A549 (cell line): Measurements from ENCODE around the gene KCTD3. TPM values are rescaled to one million over a fixed set of nuclear protein-coding genes. Genes with fewer than 3 reads are reported as not detected.
A peak's percentile ranks its signal among the peaks of the same experiment; 100 is the strongest.

Experiments
- ATAC-seq, 2 experiments: fragments of 200-7000 bp in 1 of 2; fragments of >200 bp in 1 of 2; cut with Nextera tagmentation in 1 of 2; cut with Tn5 transposase in 1 of 2; 3 replicates each; pipeline versions ENCODE4 v1.8.0 to v1.9.1; 2018 to 2020; ENCODE audit warnings: mild to moderate bottlenecking in 1 of 2, moderate library complexity in 1 of 2
- CTCF ChIA-PET: fragments of 300-600 bp; sonication (Branson Sonifier 250); formaldehyde crosslinking; extraction: SDS; loops from one replicate; lab custom pipeline; 2021; ENCODE audit warnings: antibody characterized with exemption, inconsistent platforms; lab: Yijun Ruan, JAX
- POLR2A ChIA-PET: fragments of 350-600 bp; formaldehyde crosslinking; extraction: SDS; loops from one replicate; lab custom pipeline; 2021; ENCODE audit warnings: antibody characterized with exemption, inconsistent platforms; lab: Yijun Ruan, JAX
- DNase-seq, 2 experiments: peaks; one replicate each; pipeline versions ENCODE4 v3.0.0 to v3.0.0-alpha.2; 2011 to 2016; ENCODE audit warnings: low read depth in 1 of 2, low spot score in 1 of 2
- FAIRE-seq: peaks from 2 replicates; lab custom pipeline; 2011; peaks lifted over from hg19 to GRCh38; lab: Jason Lieb, UNC
- H3K27ac ChIP-seq, 2 experiments: fragments of >200 bp; sonication (Bioruptor Twin); formaldehyde crosslinking; 3 replicates each; pipeline ENCODE4 v1.5.1; 2016 to 2017
- H3K4me1 ChIP-seq: fragments of >200 bp; sonication (Bioruptor Twin); formaldehyde crosslinking; 3 replicates; pipeline ENCODE4 v1.6.1; 2016
- H3K4me2 ChIP-seq: fragments of >200 bp; sonication (Bioruptor Twin); formaldehyde crosslinking; 3 replicates; pipeline ENCODE4 v1.6.1; 2016
- H3K4me3 ChIP-seq: fragments of >200 bp; sonication (Bioruptor Twin); formaldehyde crosslinking; 3 replicates; pipeline ENCODE4 v1.5.1; 2016
- H3K9me3 ChIP-seq: fragments of >200 bp; sonication (Bioruptor Twin); formaldehyde crosslinking; 3 replicates; pipeline ENCODE4 v1.6.1; 2016
- EHMT2 ChIP-seq: fragments of 200-600 bp; sonication (generic); IDR thresholded peaks from 2 replicates; pipeline ENCODE4 v1.6.1; 2016; ENCODE audit warnings: antibody characterized with exemption, low read depth, mild to moderate bottlenecking, moderate library complexity
- ESRRA ChIP-seq: fragments of 150-350 bp; IDR thresholded peaks from 2 replicates; pipeline ENCODE4 v1.6.1; 2014; ENCODE audit warnings: mild to moderate bottlenecking, low read length, borderline replicate concordance
- GATA3 ChIP-seq: IDR thresholded peaks from 2 replicates; pipeline ENCODE4 v1.6.1; 2012; ENCODE audit warnings: borderline replicate concordance
- MAFK ChIP-seq: fragments of 450-650 bp; IDR thresholded peaks from 2 replicates; pipeline ENCODE4 v1.6.1; 2014; ENCODE audit not compliant: partially characterized antibody
- NPAS2 ChIP-seq: fragments of 250-450 bp; sonication (Bioruptor Pico); IDR thresholded peaks from 2 replicates; pipeline ENCODE4 v1.8.0; 2022; ENCODE audit warnings: mild to moderate bottlenecking, moderate library complexity, borderline replicate concordance
- NR3C1 ChIP-seq: fragments of >200 bp; sonication (Bioruptor Twin); formaldehyde crosslinking; IDR thresholded peaks from 3 replicates; pipeline ENCODE4 v1.6.1; 2017
- RAD21 ChIP-seq, 2 experiments: fragments of >200 bp in 1 of 2; sonication (Bioruptor Twin) in 1 of 2; formaldehyde crosslinking in 1 of 2; IDR thresholded peaks in 1 of 2; conservative IDR thresholded peaks in 1 of 2; 2 replicates in 1 of 2; 3 replicates in 1 of 2; pipeline ENCODE4 v1.6.1; 2012 to 2018; ENCODE audit warnings: inconsistent platforms in 1 of 2
- RNF2 ChIP-seq: fragments of 200-600 bp; sonication (generic); IDR thresholded peaks from 2 replicates; pipeline ENCODE4 v1.6.1; 2016; ENCODE audit warnings: low read depth, mild to moderate bottlenecking, antibody characterized with exemption, moderate library complexity, borderline replicate concordance
- SMC3 ChIP-seq: fragments of >200 bp; sonication (Bioruptor Twin); formaldehyde crosslinking; IDR thresholded peaks from 3 replicates; pipeline ENCODE4 v1.6.1; 2018; ENCODE audit warnings: inconsistent platforms
- TP53 ChIP-seq: fragments of 250-450 bp; sonication (Bioruptor Pico); IDR thresholded peaks from 2 replicates; pipeline ENCODE4 v1.5.0; 2021; ENCODE audit warnings: mild to moderate bottlenecking, moderate library complexity
- ZSCAN20 ChIP-seq: fragments of 250-450 bp; sonication (Bioruptor Pico); IDR thresholded peaks from 2 replicates; pipeline ENCODE4 v1.8.0; 2022; ENCODE audit warnings: mild to moderate bottlenecking, moderate library complexity
- WGBS: methylation state at CpG from one replicate; pipeline ENCODE4 v1.1.6; 2017; ENCODE audit errors: missing lambda C conversion rate; 5-methylcytosine and 5-hydroxymethylcytosine counted together
- polyA plus RNA-seq, 4 experiments: library from polyadenylated mRNA; depleted of rRNA in 3 of 4; stranded (reverse); fragments of >200 nt; fragmentation: RNase III in 1 of 4; extraction: RNeasy Plus Mini Kit Qiagen cat#74134 plus additional on column Dnase treatment in 1 of 4; gene quantifications; 2 replicates in 3 of 4; 3 replicates in 1 of 4; pipeline ENCODE4 v1.2.3, GENCODE V29; 2011 to 2017
- TF ChIP-seq, protein P1 (sequence below): fragments of >200 bp; sonication (Bioruptor Twin); formaldehyde crosslinking; IDR thresholded peaks from 3 replicates; pipeline ENCODE4 v1.5.1; 2016
- TF ChIP-seq, protein P2 (sequence below): fragments of 150-350 bp; IDR thresholded peaks from 2 replicates; pipeline ENCODE4 v1.6.1; 2014; ENCODE audit warnings: low read depth, mild to moderate bottlenecking, low read length
- TF ChIP-seq, protein P3 (sequence below): IDR thresholded peaks from 2 replicates; pipeline ENCODE4 v1.6.1; 2012
- TF ChIP-seq, protein P4 (sequence below): fragments of 450-650 bp; IDR thresholded peaks from 2 replicates; pipeline ENCODE4 v1.6.1; 2014; ENCODE audit warnings: antibody characterized with exemption

The KCTD3 gene
- polyA plus RNA-seq, 2 of the 4 experiments (the other 2 are of a cell fraction), result 33.0 to 69.4 TPM

DNA sequence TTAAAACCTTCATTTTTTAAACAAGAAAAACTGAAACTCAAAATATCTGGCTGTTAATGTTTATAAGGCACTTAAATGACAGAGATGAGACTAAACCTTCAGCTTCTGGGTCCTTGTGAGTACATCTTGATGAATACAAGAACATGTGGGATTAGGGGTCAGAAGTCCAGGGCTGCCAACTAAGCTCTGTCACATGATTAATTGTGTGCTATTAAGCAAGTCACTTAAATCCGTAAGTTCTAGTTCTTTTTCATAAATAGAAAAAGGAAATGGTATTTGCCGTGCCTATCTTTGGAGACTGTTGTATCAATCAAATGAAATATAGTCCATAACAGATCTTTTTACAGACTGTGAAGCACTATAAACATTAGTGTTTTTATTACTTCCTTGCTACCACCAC lies 43.2 kb upstream of the KCTD3 start:
- POLR2A ChIA-PET, result no interaction called here
- FAIRE-seq, result no peak
- CTCF ChIA-PET, result interaction anchor here (0.8 to 3.1 kb wide), 17 partner anchors 16 to 1311 kb away, joined by 3 to 30 read pairs (median 4); no protein-coding TSS in a partner anchor

DNA sequence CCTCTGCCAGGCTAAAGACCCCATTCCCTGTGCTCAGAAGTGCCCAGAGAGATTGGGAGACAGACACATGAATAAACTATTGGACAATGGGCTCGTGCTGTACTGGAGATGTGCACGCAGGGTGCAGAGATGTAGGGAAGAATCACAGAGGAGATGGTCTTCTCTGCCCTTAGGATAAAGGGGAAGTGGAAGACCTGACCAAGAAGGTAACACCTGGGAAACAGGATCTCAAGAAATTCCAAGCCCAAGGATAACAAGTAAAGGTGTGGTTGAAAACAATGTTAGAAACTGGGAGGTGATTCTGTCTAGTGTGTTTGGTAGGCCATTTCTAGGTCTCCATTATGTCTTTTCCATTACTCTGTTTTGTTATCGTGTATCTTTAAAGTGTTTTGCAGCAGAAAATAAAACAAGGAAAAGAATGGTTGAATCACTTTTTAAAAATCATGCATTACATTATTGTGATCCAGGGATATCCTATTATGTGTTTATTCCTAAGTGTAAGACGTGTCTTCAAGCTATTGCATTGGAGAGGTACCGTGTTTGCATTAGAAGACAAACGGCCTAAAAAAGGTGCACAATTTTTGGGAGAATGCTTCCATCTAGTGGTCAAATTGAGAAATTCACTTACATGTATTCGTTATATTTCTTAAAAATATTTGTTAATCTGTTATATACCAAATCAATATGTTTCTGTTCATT lies 40.8 kb upstream of the KCTD3 start:
- POLR2A ChIA-PET, result no interaction called here
- no peak overlapping the region for H3K27ac ChIP-seq
- ATAC-seq (peak; percentile 66 to 77; a peak in 4 of 6 replicates), FAIRE-seq (no peak), DNase-seq (peak in 1 of 2 experiments; percentile 52)
- no peak overlapping the region for H3K4me2 ChIP-seq
- H3K4me1 ChIP-seq, result no peaks in the 10 kb centered on the region
- 21% methylated on average over 7 of the region's 7 CpGs for WGBS
- no peak overlapping the region for H3K4me3 ChIP-seq
- CTCF ChIA-PET, result interaction anchor here (0.5 to 2.4 kb wide), 22 partner anchors 10 to 1197 kb away, joined by 3 to 19 read pairs (median 4); partner anchors contain the start of gene KCTD3
- H3K9me3 ChIP-seq, result no peaks in the 10 kb centered on the region
- TF ChIP-seq ZSCAN20 (CRISPR knock-in tag), result no peak
- TF ChIP-seq RAD21 (conservative IDR thresholded peaks at IDR 0.05 in 1 of 2, IDR thresholded peaks at IDR 0.05 in 1 of 2), result peak; percentile 84 to 87
- no peak for TF ChIP-seq NR3C1
- no peak for TF ChIP-seq ESRRA
- TF ChIP-seq, protein P1, sequence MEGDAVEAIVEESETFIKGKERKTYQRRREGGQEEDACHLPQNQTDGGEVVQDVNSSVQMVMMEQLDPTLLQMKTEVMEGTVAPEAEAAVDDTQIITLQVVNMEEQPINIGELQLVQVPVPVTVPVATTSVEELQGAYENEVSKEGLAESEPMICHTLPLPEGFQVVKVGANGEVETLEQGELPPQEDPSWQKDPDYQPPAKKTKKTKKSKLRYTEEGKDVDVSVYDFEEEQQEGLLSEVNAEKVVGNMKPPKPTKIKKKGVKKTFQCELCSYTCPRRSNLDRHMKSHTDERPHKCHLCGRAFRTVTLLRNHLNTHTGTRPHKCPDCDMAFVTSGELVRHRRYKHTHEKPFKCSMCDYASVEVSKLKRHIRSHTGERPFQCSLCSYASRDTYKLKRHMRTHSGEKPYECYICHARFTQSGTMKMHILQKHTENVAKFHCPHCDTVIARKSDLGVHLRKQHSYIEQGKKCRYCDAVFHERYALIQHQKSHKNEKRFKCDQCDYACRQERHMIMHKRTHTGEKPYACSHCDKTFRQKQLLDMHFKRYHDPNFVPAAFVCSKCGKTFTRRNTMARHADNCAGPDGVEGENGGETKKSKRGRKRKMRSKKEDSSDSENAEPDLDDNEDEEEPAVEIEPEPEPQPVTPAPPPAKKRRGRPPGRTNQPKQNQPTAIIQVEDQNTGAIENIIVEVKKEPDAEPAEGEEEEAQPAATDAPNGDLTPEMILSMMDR, result peak; percentile 78
- TF ChIP-seq SMC3, result peak; percentile 67

More for the DNA sequence above, 43.2 kb upstream of the KCTD3 start:
- DNase-seq (no peak), ATAC-seq (no peak)
- Histone ChIP-seq H3K4me2 (no peak overlapping the region), H3K27ac (no peak overlapping the region), H3K4me1 (no peaks in the 10 kb centered on the region), H3K9me3 (no peaks in the 10 kb centered on the region), H3K4me3 (no peak overlapping the region)
- TF ChIP-seq, protein P1, result 0 out of 3 replicates have a peak, but pooled peaks have one; percentile 2
- TF ChIP-seq, protein P2, sequence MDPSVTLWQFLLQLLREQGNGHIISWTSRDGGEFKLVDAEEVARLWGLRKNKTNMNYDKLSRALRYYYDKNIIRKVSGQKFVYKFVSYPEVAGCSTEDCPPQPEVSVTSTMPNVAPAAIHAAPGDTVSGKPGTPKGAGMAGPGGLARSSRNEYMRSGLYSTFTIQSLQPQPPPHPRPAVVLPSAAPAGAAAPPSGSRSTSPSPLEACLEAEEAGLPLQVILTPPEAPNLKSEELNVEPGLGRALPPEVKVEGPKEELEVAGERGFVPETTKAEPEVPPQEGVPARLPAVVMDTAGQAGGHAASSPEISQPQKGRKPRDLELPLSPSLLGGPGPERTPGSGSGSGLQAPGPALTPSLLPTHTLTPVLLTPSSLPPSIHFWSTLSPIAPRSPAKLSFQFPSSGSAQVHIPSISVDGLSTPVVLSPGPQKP, result no peak
- 41% methylated on average over 2 of the region's 2 CpGs for WGBS

DNA sequence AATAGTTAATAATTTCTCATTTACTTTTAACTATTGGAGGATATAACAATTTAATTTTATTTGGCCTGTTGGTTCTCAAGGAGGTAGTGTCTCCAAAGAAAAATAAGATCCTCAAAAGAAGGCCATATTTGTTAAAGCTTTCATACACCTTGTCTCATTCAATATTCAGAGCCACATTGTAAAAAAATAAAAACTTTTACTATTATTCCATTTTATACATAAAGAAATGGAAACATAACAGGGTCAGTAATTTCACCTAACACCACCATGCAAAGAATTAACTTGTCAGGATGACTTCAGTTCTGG lies 40.3 kb upstream of the KCTD3 start:
- H3K4me2 ChIP-seq, result no peak overlapping the region
- no peak for DNase-seq
- H3K9me3 ChIP-seq, result no peaks in the 10 kb centered on the region
- no peak overlapping the region for H3K27ac ChIP-seq
- CTCF ChIA-PET, result interaction anchor here (0.5 to 2.4 kb wide), 16 partner anchors 12 to 1197 kb away, joined by 3 to 19 read pairs (median 4); partner anchors contain the start of gene KCTD3
- H3K4me1 ChIP-seq, result no peaks in the 10 kb centered on the region
- POLR2A ChIA-PET, result no interaction called here
- H3K4me3 ChIP-seq, result no peak overlapping the region
- no peak for ATAC-seq
- FAIRE-seq, result no peak
- no peak for TF ChIP-seq RNF2

DNA sequence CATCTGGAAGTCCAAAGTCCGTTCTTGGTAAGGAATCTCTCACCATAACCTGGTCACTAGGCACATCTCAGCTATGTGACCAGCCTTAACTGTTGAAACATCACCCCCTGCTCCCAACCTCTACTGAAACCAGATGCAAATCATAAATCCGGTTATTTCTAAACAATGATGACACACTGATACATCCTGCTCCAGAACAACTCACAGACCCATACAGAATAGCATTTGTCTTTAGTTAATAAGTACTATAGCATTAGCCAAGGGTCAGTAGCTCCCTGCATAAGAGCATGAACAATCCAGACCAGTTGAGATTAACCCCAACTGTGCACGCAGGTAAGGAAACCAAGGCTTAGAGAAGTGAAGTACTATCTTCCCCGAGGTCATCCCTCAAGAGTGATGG lies 38.0 kb upstream of the KCTD3 start:
- WGBS, result 5% methylated on average over 4 of the region's 4 CpGs
- Histone ChIP-seq H3K27ac (no peak overlapping the region), H3K4me2 (no peak overlapping the region), H3K4me3 (no peak overlapping the region), H3K9me3 (peaks cover 5% of the 10 kb centered on the region; the same call in 1 of the 3 replicates), H3K4me1 (no peaks in the 10 kb centered on the region)
- TF ChIP-seq TP53 (no peak), MAFK (no peak), SMC3 (no peak), NPAS2 (CRISPR knock-in tag) (no peak), GATA3 (no peak), EHMT2 (no peak)
- TF ChIP-seq, protein P3, sequence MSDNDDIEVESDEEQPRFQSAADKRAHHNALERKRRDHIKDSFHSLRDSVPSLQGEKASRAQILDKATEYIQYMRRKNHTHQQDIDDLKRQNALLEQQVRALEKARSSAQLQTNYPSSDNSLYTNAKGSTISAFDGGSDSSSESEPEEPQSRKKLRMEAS, result no peak
- TF ChIP-seq, protein P4, sequence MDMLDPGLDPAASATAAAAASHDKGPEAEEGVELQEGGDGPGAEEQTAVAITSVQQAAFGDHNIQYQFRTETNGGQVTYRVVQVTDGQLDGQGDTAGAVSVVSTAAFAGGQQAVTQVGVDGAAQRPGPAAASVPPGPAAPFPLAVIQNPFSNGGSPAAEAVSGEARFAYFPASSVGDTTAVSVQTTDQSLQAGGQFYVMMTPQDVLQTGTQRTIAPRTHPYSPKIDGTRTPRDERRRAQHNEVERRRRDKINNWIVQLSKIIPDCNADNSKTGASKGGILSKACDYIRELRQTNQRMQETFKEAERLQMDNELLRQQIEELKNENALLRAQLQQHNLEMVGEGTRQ, result no peak
- CTCF ChIA-PET, result interaction anchor here (0.9 to 1.1 kb wide), 2 partner anchors 11 to 868 kb away, joined by 3 to 7 read pairs; no protein-coding TSS in a partner anchor
- POLR2A ChIA-PET, result interaction anchor here (0.6 kb wide), 1 partner anchor 40 kb away, joined by 6 read pairs; no protein-coding TSS in a partner anchor
- FAIRE-seq (no peak), DNase-seq (no peak), ATAC-seq (no peak; a peak in 1 of 6 replicates)
